HEK293 (cell line): ENCODE data around the gene ZGLP1.
A peak's percentile ranks its signal among the peaks of the same experiment; 100 is the strongest.

Experiments
- CTCF ChIA-PET: fragments of 350-600 bp; formaldehyde crosslinking; extraction: SDS; loops from one replicate; lab custom pipeline; 2021; ENCODE audit warnings: antibody characterized with exemption; lab: Yijun Ruan, JAX
- POLR2A ChIA-PET: fragments of 300-600 bp; formaldehyde crosslinking; extraction: SDS; loops from one replicate; lab custom pipeline; 2020; ENCODE audit warnings: antibody characterized with exemption, inconsistent platforms; lab: Yijun Ruan, JAX
- H3K27ac ChIP-seq: fragments of 200-500 bp; sonication (Bioruptor generic); 2 replicates; pipeline ENCODE4 v1.5.1; 2014; ENCODE audit warnings: low read depth, low read length, control low read depth, inconsistent platforms; ENCODE audit errors: extremely low read depth
- H3K36me3 ChIP-seq, 2 experiments: fragments of 200-500 bp in 1 of 2; sonication (Bioruptor generic) in 1 of 2; 1 replicate in 1 of 2; 2 replicates in 1 of 2; pipeline ENCODE4 v1.5.1; 2014 to 2017; ENCODE audit warnings: inconsistent platforms in 2 of 2, low read length in 2 of 2; ENCODE audit not compliant: control insufficient read depth in 2 of 2, insufficient read depth in 1 of 2
- H3K4me1 ChIP-seq: fragments of 200-500 bp; sonication (Bioruptor generic); 2 replicates; pipeline ENCODE4 v1.5.1; 2014; ENCODE audit warnings: mild to moderate bottlenecking, low read length, inconsistent platforms; ENCODE audit not compliant: control insufficient read depth, insufficient read depth
- H3K4me3 ChIP-seq: 2 replicates; pipeline ENCODE4 v1.5.1; 2011; ENCODE audit warnings: low read depth, mild to moderate bottlenecking, control low read depth, low read length, moderate library complexity
- H3K9me3 ChIP-seq: fragments of 200-500 bp; sonication (Bioruptor generic); 2 replicates; pipeline ENCODE4 v1.5.1; 2014; ENCODE audit warnings: low read depth, low read length, inconsistent platforms; ENCODE audit not compliant: control insufficient read depth, insufficient read depth
- BCL11A ChIP-seq: fragments of 450-650 bp; formaldehyde crosslinking; IDR thresholded peaks from 2 replicates; pipeline ENCODE4 v1.5.1; 2016; ENCODE audit warnings: low read depth, missing biosample characterization, missing genetic modification characterization
- BCL11B ChIP-seq: fragments of 450-650 bp; formaldehyde crosslinking; IDR thresholded peaks from 2 replicates; pipeline ENCODE4 v1.5.1; 2016; ENCODE audit warnings: low read depth, missing biosample characterization, missing genetic modification characterization
- PRDM4 ChIP-seq: fragments of 450-650 bp; formaldehyde crosslinking; IDR thresholded peaks from 2 replicates; pipeline ENCODE4 v1.5.1; 2017; ENCODE audit warnings: missing biosample characterization, missing genetic modification characterization
- REST ChIP-seq: fragments of 450-650 bp; formaldehyde crosslinking; IDR thresholded peaks from 2 replicates; pipeline ENCODE4 v1.5.1; 2016; ENCODE audit warnings: missing biosample characterization, missing genetic modification characterization
- TSHZ1 ChIP-seq: fragments of 450-650 bp; formaldehyde crosslinking; IDR thresholded peaks from 2 replicates; pipeline ENCODE4 v1.5.1; 2016; ENCODE audit warnings: missing biosample characterization, missing genetic modification characterization, borderline replicate concordance
- ZFHX2 ChIP-seq: fragments of 450-650 bp; formaldehyde crosslinking; conservative IDR thresholded peaks from 2 replicates; pipeline ENCODE4 v1.5.1; 2016; ENCODE audit warnings: missing biosample characterization, missing genetic modification characterization
- ZNF394 ChIP-seq: fragments of 450-650 bp; formaldehyde crosslinking; IDR thresholded peaks from 2 replicates; pipeline ENCODE4 v1.5.1; 2016; ENCODE audit warnings: missing biosample characterization, missing genetic modification characterization, mild to moderate bottlenecking, moderate library complexity, borderline replicate concordance
- TF ChIP-seq, protein P1 (sequence below): fragments of 450-650 bp; formaldehyde crosslinking; conservative IDR thresholded peaks from 2 replicates; pipeline ENCODE4 v1.5.1; 2016; ENCODE audit warnings: low read depth, missing biosample characterization, missing genetic modification characterization
- TF ChIP-seq, protein P2 (sequence below): fragments of 450-650 bp; formaldehyde crosslinking; IDR thresholded peaks from 2 replicates; pipeline ENCODE4 v1.5.1; 2016; ENCODE audit warnings: missing biosample characterization, missing genetic modification characterization

ZGLP1 gene

GRCh38 chr19:10306327-10306726, 3.3 kb downstream of the ZGLP1 start (continued):
- TF ChIP-seq, protein P1, sequence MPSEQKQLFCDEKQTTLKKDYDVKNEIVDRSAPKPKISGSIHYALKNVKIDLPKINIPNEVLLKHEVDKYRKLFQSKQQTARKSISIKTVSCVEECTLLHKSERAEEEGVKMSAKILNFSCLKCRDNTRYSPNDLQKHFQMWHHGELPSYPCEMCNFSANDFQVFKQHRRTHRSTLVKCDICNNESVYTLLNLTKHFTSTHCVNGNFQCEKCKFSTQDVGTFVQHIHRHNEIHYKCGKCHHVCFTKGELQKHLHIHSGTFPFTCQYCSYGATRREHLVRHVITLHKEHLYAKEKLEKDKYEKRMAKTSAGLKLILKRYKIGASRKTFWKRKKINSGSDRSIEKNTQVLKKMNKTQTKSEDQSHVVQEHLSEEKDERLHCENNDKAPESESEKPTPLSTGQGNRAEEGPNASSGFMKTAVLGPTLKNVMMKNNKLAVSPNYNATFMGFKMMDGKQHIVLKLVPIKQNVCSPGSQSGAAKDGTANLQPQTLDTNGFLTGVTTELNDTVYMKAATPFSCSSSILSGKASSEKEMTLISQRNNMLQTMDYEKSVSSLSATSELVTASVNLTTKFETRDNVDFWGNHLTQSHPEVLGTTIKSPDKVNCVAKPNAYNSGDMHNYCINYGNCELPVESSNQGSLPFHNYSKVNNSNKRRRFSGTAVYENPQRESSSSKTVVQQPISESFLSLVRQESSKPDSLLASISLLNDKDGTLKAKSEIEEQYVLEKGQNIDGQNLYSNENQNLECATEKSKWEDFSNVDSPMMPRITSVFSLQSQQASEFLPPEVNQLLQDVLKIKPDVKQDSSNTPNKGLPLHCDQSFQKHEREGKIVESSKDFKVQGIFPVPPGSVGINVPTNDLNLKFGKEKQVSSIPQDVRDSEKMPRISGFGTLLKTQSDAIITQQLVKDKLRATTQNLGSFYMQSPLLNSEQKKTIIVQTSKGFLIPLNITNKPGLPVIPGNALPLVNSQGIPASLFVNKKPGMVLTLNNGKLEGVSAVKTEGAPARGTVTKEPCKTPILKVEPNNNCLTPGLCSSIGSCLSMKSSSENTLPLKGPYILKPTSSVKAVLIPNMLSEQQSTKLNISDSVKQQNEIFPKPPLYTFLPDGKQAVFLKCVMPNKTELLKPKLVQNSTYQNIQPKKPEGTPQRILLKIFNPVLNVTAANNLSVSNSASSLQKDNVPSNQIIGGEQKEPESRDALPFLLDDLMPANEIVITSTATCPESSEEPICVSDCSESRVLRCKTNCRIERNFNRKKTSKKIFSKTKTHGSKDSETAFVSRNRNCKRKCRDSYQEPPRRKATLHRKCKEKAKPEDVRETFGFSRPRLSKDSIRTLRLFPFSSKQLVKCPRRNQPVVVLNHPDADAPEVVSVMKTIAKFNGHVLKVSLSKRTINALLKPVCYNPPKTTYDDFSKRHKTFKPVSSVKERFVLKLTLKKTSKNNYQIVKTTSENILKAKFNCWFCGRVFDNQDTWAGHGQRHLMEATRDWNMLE = no peak
- TF ChIP-seq ZNF394 (tag by site-specific recombination) = no peak
- no peak for TF ChIP-seq BCL11B (tag by site-specific recombination)
- no peak for TF ChIP-seq REST (tag by site-specific recombination)

DNA sequence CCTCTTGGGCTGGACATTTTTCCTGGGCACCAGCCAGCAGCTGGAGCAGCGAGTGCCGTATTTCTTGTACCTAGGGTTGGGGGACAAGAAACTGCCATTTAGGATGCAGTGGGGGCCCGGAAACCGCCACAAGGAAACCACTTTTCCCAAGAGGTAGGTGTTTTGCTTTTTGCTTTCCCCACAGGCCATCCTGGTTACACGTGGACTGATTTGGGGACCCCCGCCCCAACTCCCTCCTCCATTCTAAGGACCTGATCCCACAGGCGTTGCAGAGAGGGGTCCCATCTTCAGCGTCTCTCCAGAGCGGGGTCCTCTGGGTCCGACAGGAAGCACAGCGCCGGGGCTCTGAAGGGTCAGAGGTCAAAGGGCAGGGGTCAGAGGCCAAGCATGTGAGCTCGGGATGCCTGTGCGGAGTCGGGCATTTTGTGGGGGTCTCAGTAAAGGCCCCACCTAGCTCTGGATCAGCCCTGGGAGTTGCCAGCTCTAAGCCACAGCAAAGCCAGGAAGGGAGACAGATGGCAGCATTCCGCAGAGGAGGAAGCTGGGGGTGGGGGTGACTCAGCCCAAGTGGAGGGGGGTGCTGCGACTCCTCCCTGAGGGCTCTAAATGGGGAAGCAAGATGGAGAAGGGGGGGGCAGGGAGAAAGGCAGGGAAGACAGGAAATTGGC, 4.3 kb downstream of the ZGLP1 start:
- H3K27ac ChIP-seq = no peak overlapping the region
- TF ChIP-seq ZFHX2 (tag by site-specific recombination) (peak; percentile 51), BCL11A (tag by site-specific recombination) (peak; percentile 78), PRDM4 (tag by site-specific recombination) (peak; percentile 100), TSHZ1 (tag by site-specific recombination) (no peak)
- TF ChIP-seq, protein P2, sequence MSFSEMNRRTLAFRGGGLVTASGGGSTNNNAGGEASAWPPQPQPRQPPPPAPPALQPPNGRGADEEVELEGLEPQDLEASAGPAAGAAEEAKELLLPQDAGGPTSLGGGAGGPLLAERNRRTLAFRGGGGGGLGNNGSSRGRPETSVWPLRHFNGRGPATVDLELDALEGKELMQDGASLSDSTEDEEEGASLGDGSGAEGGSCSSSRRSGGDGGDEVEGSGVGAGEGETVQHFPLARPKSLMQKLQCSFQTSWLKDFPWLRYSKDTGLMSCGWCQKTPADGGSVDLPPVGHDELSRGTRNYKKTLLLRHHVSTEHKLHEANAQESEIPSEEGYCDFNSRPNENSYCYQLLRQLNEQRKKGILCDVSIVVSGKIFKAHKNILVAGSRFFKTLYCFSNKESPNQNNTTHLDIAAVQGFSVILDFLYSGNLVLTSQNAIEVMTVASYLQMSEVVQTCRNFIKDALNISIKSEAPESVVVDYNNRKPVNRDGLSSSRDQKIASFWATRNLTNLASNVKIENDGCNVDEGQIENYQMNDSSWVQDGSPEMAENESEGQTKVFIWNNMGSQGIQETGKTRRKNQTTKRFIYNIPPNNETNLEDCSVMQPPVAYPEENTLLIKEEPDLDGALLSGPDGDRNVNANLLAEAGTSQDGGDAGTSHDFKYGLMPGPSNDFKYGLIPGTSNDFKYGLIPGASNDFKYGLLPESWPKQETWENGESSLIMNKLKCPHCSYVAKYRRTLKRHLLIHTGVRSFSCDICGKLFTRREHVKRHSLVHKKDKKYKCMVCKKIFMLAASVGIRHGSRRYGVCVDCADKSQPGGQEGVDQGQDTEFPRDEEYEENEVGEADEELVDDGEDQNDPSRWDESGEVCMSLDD (tag by site-specific recombination) = 0 out of 2 replicates have a peak, but pooled peaks have one; percentile 21

More for the DNA sequence above, 4.3 kb downstream of the ZGLP1 start:
- Histone ChIP-seq H3K36me3 (peaks cover 0 to 41% of the 10 kb centered on the region in 2 experiments; a peak in 2 of 3 replicates), H3K9me3 (no peaks in the 10 kb centered on the region), H3K4me3 (no peak overlapping the region), H3K4me1 (no peaks in the 10 kb centered on the region)
- ChIA-PET POLR2A (interaction anchor here (0.8 to 0.9 kb wide), 2 partner anchors 9 to 13 kb away, joined by 7 to 9 read pairs; no protein-coding TSS in a partner anchor), CTCF (interaction anchor here (0.9 kb wide), 1 partner anchor 23 kb away, joined by 3 read pairs; no protein-coding TSS in a partner anchor)
